NT2/D1 (cell line): Measurements from ENCODE around the gene IRAK2.

ENCODE experiments used
- SUZ12 ChIP-seq: IDR thresholded peaks from 2 replicates; pipeline ENCODE4 v1.6.1; 2011; ENCODE audit not compliant: insufficient read length, insufficient read depth; ENCODE audit errors: extremely low read depth
- YY1 ChIP-seq: IDR thresholded peaks from 2 replicates; pipeline ENCODE4 v1.6.1; 2011; ENCODE audit not compliant: insufficient read length, insufficient read depth
- ZNF274 ChIP-seq: IDR thresholded peaks from 2 replicates; pipeline ENCODE4 v1.6.1; 2011; ENCODE audit warnings: mild to moderate bottlenecking, low read depth, low read length

DNA sequence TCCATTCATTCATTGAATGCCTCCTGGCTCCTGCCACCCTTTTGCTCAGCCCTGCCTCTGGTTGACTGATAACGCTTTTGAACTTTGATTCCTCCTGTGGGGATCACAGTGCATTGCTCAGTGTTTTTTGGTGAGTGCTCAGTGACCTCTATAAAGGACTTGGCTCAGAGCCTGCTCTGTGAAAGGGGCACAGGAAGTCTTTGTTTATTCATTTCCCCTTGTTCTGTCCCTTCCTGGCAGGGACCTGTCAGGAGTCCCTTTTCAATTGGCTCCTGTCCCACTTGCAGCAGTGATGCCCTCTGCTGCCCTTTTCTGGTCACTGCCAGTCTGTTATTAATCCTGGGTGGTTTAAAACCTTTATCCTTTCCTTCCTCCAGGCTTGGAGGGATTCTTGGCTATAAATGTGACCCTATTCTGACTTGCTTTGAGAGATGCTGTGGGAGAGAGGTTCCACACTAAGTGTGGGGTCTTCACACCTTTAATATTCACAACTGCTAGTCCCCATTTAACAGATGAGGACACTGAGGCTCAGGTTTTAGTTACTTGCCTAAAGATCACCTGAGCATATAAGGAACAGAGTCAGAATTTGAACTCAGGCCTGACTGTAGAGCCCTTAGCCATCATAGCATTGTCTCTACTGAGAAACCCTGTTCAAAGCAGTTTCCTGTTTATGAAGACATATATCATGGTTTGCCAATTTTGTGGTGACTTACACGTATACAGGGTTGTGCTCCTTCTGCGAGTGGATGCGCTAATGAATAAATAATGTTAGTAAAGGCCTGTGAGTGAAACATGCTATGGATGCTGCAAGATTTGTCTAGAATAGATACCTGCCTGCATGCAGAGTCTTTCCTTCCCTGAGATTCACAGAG, 60.3 kb downstream of the IRAK2 start:
- TF ChIP-seq ZNF274, result no peak
- no peak for TF ChIP-seq SUZ12
- no peak for TF ChIP-seq YY1
